GM19467 (cell line): ENCODE results near the gene DPEP2NB.
A peak's percentile ranks its signal among the peaks of the same experiment; 100 is the strongest.
"Not testable (repeated sequence)": the region's sequence is repeated elsewhere in the genome, so short reads cannot be mapped to it uniquely, and the experiment has no call there.

Experiments
- ATAC-seq: cut with Tn5 transposase; IDR thresholded peaks from one replicate; pipeline ENCODE4 v1.9.1; 2021; ENCODE audit warnings: mild to moderate bottlenecking, moderate library complexity; ENCODE audit not compliant: unreplicated experiment

Gene DPEP2NB

DNA sequence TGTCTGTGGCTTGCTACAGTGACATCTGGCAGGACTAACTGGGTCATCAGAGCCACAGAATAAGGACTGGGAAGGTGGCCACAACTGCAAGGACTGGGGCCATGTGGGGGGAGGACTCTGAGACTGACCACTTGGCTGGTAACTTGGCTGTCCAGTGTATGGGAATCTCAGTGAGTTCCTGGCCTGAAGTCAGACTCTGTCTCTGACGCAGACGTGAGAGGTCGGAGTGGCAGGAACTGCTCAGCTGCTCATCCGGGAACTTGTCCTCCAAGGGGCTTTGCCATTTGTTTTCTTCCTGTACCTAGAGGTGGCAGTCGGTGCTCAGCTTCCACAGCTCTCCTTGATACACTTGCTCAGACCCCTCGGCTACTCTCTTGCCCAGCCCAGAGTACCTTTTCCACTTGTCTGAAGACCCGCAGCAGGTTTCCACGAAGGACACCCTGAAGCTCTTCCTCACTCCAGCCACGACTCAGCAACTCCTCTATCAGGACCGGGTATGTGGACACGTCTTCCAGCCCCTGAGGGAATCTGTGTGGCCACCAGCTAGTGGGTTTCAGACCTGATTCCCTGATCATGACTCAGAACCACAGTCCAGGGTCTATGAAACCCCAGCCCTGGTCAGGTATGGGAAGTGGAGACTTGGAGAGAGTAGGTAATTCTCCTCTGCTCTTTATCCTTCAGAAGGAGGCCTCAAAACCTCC, 28.1 kb downstream of the DPEP2NB start:
- ATAC-seq: no peak

DNA sequence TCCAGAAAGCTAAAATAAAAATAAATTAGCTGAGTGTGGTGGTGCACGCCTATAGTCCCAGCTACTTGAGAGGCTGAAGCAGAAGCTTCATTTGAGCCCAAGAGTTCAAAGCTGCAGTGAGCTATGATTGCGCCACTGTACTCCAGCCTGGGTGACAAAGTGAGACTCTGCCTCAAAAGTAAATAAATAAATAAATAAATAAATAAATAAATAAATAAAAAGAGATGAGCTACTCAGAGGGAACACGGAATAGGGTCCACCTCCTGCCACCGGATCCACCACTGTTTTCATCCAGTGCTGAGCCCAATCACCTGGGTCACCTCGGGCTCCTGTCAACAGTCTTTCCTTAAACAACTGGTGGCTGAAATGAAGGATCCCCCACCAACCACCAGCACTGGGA, 28.8 kb downstream of the DPEP2NB start:
- ATAC-seq: no peak

DNA sequence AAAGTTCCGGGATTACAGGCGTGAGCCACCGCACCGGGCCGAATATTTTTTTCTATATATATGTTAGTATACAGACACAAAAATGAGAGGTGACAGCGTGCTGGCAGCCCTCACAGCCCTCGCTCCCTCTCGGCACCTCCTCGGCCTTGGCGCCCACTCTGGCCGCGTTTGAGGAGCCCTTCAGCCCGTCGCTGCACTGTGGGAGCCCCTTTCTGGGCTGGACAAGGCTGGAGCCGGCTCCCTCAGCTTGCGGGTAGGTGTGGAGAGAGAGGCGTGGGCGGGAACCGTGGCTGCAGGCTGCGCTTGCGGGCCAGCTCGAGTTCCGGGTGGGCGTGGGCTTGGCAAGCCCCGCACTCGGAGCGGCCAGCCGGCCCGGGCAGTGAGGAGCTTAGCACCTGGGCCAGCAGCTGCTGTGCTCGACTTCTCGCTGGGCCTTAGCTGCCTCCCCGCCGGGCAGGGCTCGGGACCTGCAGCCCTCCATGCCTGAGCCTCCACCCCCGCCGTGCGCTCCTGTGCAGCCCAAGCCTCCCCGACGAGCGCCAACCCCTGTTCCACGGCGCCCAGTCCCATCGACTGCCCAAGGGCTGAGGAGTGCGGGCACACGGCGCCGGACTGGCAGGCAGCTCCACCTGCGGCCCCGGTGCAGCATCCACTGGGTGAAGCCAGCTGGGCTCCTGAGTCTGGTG, 33.6 kb downstream of the DPEP2NB start:
- ATAC-seq: no peak

DNA sequence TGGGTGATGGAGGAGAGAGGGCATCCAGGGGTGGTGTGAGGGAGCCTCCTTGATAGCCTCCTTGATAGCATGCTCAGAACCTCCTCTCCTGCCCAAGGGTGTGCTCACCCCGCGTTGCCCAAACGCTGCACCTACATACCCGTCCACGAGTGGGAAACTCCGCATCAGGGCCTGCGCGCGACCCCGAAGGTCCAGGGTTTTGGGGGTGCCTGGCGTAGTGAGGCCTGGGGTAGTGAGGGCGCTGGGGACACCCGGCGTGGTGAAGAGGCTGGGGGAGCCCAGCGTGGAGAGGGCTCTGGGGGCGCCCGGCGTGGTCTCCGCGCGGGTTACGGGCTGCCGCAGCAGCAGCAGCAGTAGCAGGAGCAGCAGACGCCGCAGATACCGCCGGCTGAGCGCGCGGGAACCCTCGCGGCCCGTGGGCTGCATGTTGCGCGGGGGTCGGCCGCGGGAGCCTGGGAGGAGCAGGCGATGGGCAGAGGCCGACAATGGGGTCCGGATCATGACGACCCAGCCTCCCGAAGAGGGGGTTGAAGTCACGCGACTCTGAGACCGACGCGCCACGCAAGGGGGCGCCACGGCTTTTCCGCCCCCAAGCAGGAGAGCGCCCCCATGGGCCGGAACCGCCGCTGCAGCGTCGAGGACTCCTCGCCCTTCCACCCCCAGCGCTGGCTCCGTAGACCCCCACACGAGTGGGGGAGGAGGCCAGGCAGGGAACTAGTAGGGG, 35.6 kb downstream of the DPEP2NB start, which contains the start of gene DPEP3:
DPEP3 (minus strand) TSS at position 545 of the 724 bp plus-strand sequence; CDS start at position 426, 119 bp downstream.
- no peak for ATAC-seq

DNA sequence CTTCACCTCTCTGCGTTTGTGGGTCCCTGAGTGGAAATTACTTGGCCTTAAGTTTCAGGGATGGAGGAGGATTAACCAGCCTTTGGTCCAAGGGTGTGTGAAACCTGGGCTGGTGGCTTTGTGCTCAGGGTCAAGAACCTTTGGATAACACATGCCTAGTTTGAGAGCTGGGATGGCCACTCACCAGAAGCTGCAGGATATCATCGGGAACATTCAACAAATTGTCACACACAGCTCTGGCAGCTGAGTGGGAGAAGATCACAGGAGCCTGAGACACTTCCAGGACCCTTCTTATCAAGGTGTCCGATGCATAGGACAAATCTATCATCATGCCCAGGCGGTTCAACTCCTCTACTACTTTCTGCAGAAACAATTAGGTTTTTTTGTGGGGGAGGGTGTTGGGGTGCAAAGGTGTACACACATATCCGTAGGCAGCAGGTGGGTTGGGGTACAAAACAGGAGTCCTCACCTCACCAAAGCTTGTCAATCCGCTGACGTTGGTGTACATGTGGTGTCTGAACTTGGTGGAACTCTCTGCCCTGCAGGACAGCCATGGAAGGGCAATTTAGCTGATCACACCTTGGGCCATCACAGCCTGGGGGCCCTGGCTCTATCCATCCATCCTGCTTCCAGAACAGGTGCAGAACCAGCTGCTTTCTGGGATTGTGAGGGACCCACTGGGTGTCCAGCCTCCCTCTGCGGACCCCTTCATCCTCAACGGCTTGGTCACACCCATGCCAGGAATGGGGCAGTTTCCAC, 38.1 kb downstream of the DPEP2NB start:
- ATAC-seq: no peak

DNA sequence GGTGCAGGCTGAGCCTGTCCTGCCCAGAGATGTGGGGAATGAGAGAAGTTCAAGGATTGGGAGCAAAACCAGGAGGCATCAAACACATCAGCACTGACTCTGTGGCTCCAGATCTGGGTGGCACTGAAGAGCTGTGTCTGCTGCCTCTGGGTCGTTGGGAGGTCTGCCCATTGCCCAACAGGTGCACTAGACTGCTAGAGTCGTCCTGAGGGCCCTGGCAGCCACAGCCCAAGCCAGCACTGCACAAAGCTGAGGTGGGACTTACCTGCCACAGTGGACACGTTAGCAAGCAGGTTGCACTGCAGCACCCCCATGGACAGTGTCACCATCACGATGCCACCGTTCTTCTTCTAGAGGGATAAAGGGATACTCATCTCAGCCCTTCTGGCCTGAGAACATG, 38.7 kb downstream of the DPEP2NB start:
- ATAC-seq: no peak

DNA sequence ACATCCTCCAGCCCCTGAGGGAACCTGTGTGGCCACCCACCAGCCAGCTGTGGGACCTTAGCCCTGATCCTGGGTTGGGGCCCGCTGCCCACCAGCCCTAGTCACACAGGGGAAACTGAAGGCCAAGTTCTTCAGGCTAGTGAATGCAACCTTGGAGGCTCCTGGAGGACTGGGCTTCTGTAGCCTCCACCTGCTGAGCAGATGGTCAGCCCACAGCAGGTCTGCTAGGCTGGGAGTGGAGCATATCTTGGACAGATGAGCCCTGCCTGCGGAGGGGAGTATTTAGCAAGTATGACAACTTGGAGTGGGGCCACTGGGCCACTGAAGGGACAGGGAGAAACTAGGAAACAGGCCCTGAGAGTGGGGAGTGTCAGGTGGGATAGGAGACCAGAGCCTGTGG, 39.5 kb downstream of the DPEP2NB start:
- no peak for ATAC-seq

DNA sequence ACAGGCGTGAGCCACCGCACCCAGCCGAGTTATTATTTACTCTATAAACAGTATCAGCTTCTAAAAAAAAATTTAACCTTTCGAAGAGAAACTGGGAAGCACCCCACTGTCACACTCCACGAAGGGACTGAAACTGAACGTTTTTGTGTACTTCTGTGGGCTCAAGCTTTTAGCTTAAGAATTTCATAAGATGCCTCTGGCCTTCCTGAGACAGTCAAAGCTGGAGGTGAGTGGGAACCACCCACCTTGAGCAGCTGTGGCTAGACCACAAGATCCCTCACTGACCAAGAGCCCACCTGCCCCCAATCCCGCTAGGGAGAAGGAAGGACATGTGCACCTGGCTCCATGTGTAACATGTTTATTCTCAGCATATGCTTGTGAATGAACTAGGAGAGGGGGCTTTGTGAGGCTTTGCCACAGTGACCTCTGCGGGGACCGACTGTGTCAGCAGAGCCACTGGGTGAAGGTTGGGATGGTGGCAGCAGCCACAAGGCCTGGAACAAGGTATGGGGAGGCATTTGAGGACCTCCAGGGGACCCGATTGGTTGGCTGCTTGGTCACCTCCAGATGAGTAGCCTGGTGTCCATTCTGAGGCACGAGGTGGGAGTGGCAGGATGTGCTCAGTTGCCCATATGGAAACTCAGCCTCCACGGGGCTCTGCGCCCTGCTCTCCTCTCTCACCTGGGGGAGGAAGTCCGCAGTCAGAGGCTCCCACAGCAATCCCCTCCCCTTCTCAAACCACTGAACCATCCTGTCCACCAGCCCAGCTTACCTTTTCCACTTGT, 40.2 kb downstream of the DPEP2NB start:
- no peak for ATAC-seq

DNA sequence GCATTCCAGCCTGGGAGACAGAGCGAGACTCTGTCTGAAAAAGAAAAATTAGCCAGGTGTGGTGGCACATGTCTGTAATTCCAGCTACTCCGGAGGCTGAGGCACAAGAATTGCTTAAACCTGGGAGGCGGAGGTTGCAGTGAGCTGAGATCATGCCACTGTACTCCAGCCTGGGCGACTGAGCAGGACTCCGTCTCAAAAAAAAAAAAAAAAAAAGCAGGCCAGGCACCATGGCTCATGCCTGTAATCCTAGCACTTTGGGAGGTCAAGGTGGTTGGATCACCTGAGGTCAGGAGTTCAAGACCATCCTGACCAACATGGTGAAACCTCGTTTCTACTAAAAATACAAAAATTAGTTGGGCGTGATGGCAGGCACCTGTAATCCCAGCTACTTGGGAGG, 43.4 kb downstream of the DPEP2NB start:
- ATAC-seq: not testable (repeated sequence)

DNA sequence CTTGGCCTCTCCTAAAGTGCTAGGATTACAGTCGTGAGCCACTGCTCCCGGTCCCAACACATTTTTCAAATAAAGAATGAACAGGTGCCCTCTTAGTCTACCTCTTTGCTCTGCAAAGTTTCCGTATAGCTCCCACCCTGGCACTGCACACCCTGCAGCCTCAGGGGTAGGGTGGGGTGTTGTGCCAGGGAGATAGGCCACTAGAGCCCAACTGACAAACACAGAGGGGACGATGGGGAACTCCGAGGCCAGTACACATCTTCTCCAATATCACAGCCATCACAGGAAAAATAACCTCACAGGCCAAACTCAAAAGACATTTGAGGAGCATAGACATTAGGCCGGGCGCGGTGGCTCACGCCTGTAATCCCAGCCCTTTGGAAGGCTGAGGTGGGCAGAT, 44.6 kb downstream of the DPEP2NB start:
- ATAC-seq: no peak

DNA sequence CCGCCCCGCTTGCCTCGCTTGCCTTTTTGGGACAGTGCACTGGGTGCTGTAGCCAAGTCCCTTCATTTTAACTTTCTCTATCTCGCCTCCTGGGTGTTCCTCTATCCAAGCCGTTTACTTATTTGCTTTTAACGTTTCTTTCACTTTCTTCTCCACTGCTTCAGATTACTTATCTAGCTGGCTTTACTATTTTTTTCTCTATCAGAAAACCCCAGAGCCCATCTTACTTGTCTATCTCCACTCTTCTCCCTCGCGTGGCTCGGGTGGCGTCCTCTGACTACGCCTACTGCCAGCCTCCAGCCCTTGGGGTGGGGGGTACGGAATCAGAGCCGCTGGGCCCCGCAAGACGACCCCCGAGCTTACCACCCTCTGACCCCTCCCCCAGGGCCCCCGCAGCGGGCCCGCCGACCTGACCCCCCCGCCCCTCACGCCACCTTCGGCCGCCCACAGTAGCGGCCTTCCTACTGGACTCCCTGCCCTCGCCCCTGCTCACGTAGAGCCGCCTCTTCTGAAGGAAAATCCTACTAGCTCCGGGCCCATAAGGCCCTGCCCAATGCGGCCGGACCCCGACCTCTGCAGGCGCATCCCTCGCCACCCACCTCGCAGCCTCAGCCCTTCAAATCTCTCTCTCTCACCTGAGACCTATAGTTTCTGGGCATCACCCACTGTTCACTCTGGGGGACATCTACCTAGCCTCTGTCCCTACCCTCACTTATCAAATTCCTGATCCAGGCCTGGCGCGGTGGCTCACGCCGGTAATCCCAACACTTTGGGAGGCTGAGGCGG, 46.3 kb downstream of the DPEP2NB start:
- peak; percentile 3 for ATAC-seq

DNA sequence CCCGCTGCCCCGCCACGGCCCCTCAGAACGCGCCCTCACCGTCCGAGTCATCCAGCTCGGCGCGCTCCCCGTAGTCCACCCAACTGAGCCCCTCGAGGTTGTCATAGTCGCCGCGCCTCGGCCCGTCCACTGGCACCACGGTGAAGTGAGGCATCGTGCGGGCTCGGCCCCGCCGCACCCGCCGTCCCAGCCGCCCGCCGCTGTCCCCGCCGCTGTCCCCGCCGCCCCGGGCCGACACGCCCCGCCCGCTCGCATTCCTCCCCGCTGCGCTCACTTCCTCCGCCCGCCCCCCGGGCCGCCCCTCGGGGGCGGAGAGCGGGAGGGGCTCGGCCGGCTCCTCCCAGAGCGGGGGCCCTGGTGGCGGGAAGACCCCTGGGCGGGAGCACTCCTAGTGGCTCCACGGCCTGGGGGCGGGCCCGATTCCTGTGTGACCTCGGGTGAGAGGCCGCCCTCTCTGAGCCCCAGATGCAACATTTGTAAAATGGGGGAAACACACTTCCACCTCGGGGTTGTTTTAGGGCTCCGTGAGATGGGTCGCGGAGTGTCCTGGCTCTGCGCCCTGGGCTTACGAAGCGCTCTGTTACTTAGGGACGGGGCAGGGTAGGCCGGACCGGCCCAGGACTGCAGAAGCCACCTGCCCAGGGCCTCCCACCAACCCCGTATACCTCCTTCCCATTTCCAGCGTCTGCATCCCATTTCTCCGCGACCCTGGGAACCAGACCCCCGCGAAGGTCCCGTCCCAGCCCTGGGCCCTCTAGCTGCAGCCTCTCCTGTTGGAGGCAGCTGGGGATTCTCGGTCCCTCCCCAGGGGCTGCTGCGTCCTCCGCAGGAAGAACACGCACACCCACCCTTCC, 47.1 kb downstream of the DPEP2NB start, which contains the start of gene SLC12A4:
SLC12A4 (minus strand) TSS at position 238 of the 854 bp plus-strand sequence; CDS start at position 154, 84 bp downstream.
- peak; percentile 67 for ATAC-seq

DNA sequence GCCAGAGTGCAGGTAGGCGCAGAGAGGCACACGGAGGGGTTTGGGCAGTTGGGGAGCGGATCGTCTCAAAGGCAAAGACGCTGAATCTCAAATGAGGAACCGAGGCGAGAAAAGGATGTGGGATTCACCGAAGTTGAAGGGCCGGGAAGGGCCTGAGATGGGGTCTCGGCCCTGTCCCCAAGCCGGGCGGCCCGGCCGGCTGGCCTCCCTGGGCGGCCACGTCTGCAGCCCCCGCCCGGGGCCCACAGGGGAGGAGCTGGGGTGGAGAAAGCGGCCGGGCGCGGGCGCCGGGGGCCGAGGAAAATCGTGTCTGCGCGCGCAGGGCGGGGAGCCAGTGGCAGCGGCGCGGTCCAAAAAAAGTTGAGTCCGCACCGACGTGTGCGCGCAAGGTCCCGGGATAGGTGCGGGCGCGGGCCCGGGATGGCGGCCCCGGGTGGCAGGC, 47.7 kb downstream of the DPEP2NB start:
- peak; percentile 20 for ATAC-seq

DNA sequence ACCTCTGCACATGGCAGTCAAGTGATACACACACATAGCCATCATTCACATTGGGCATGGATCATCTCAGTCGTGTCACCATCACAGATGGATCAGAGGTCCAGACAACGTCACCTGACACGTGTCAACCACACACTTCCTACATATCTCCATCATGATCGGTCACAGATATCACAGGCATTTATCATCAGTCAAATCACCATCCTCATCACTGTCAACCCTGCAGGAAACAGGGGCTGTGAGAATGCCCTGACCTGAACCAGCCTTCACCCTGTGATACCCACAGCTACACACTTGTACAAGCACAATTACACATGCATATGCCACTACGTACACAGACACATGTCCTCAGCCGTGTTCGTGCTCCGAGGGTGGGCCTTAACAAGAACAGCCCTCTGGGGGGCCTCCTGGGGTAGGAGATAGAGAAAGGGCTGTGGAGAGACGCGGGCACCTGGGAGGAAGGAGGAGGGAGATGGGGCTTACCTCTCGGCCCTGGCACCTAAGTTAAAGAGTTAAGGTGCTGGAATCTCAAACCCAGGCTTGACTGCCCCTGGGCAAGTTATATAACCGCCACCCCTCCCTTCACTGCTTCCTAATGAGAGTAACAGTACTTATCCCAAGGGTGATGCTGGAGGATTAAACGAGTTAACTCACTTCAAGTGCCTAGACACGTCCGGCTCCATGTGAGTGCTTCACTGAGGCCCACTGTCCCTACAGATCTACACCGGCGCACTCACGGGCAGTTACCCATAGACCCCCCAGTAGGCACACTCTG, 48.3 kb downstream of the DPEP2NB start:
- ATAC-seq: no peak

DNA sequence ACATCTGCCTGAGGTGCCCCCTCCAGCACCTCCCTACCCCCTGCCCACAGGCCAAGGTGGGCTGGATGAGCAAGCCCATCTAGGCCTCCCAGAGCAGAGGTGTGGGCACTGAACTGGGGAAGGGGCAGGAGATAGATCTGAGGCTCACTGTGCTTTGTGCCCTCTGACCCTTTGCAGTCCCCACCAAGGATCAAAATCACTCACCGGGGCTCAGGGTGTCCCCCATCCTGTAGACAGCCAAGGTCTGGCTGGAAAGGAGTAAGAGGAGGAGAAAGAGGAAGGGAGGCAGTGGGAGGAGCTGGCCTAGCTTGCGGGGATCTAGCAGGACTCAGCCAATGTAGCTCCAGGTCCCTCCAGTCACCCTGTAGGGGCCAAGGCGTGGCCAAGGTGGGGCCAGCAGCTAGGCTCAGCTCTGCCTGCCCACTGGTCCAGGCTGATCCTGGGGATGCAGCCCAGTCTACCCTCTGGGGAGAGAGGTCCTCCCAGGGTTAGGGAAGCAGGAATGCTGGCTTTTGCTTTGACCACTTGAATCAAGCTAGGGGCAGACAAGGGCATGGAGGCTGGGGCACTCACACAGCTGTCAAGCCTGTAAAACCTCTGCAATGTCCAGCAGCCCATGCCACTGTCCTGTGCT, 49.0 kb downstream of the DPEP2NB start:
- ATAC-seq: no peak

DNA sequence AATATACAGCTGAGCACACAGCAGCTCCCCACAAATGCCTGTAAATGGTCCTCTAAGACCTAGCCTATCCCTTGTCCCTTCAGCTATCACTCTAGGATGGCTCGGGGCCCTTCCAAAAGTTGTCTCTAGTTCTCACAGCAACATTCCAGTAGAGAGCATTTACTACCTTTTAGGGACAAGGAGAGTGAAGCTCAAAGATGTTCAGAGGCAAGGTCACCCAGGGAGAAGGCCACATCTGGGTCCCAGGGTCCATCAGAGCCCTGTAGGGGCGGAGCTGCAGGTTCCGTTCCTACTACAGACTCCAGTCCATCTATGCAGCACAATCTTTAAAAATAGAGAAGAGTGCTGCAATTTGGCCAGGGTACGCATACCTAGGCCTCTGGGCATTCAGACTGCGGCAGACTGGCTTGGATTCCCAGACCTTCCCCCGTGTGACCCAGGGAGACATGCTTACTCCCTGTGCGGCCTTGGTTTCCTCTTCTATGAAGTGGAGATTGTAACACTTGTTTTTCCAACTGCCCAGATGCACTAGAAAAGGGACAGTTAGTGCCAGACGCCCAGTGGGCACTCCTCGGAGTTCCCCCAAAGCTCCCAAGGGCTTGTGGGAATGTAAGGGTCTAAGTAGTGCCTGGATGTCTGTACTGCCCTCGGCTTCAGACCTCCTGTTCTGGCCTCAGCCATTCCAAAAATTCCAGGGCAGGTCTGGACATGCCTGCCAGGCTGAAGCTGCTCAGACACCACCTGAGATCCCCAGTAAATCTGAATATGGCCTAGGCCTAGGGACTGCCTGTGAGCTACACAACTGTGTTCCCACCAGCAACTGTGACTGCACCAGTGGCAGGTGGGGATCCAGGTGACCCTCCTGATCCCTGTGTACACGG, 49.8 kb downstream of the DPEP2NB start:
- ATAC-seq: no peak
